Sigmoid colon (tissue), 7 donors: ENCODE data around the gene LRRC30. TPM values are rescaled to one million over a fixed set of nuclear protein-coding genes. Genes with fewer than 3 reads are reported as not detected.

Experiments
- DNase-seq: peaks from one replicate; pipeline ENCODE4 v3.0.0-alpha.2; 2019
- H3K27ac ChIP-seq, 4 donors: fragments of 200-600 bp; sonication (generic); one replicate each; pipeline ENCODE4 v1.5.1; 2016 to 2019; ENCODE audit warnings: mild to moderate bottlenecking in 1 of 4
- H3K27me3 ChIP-seq, 3 donors: fragments of 200-600 bp; sonication (generic); one replicate each; pipeline ENCODE4 v1.5.1; 2019; ENCODE audit warnings: mild to moderate bottlenecking in 1 of 3
- H3K36me3 ChIP-seq, 4 donors: fragments of 200-600 bp; sonication (generic); one replicate each; pipeline ENCODE4 v1.5.1; 2016 to 2019
- H3K4me1 ChIP-seq, 4 donors: fragments of 200-600 bp; sonication (generic); one replicate each; pipeline ENCODE4 v1.5.1; 2017 to 2019
- H3K4me3 ChIP-seq, 4 donors: fragments of 200-600 bp; sonication (generic); one replicate each; pipeline ENCODE4 v1.5.1; 2017 to 2019; ENCODE audit warnings: mild to moderate bottlenecking in 2 of 4, moderate library complexity in 1 of 4
- H3K9me3 ChIP-seq, 4 donors: fragments of 200-600 bp in 3 of 4; sonication (generic) in 3 of 4; one replicate each; pipeline versions ENCODE4 v1.5.1 to v1.6.1; 2013 to 2019
- CTCF ChIP-seq, 4 experiments: fragments of 450-650 bp in 3 of 4; fragments of 200-600 bp in 1 of 4; IDR thresholded peaks; one replicate each; pipeline ENCODE4 v1.5.1; 2016 to 2019; ENCODE audit warnings: antibody characterized with exemption in 4 of 4, mild to moderate bottlenecking in 3 of 4, moderate library complexity in 2 of 4
- EP300 ChIP-seq, 4 donors: sonication (generic); formaldehyde crosslinking; IDR thresholded peaks; one replicate each; pipeline ENCODE4 v1.6.1; 2017; ENCODE audit warnings: antibody characterized with exemption in 4 of 4
- POLR2A ChIP-seq, 2 donors: fragments of 450-650 bp; IDR thresholded peaks; one replicate each; pipeline ENCODE4 v1.6.1; 2016; ENCODE audit warnings: antibody characterized with exemption in 2 of 2, mild to moderate bottlenecking in 2 of 2, moderate library complexity in 2 of 2
- POLR2AphosphoS5 ChIP-seq, 4 donors: sonication (generic); formaldehyde crosslinking; IDR thresholded peaks; one replicate each; pipeline ENCODE4 v1.6.1; 2017; ENCODE audit warnings: antibody characterized with exemption in 4 of 4
- WGBS, 2 donors: extraction: QIAGEN DNeasy Blood & Tissue Kit; methylation state at CpG; one replicate each; pipeline ENCODE4 v1.1.7; 2013; 5-methylcytosine and 5-hydroxymethylcytosine counted together
- intact Hi-C: fragments of 100-400 bp; cut with DNase I; formaldehyde crosslinking; loops from one replicate; pipeline ENCODE4 v1.15.1; 2023
- polyA plus RNA-seq, 3 donors: library from polyadenylated mRNA; stranded (reverse); fragments of 200-250 nt; gene quantifications; one replicate each; pipeline ENCODE4 v1.2.3, GENCODE V29; 2013
- total RNA-seq, 4 donors: library from RNA; depleted of rRNA; stranded (reverse); fragments of >200 nt; gene quantifications; one replicate each; pipeline ENCODE4 v1.1.0, GENCODE V29; 2016
- donor health status: healthy with polysubstance abuse.
- donor health status: Bipolar disorder and iron deficiency.
- donor health status: healthy.

The LRRC30 gene
- total and polyA plus RNA-seq, 7 donors, result not detected

- 87 to 89% methylated on average over 6 of the region's 6 CpGs for WGBS, 2 donors
- Histone ChIP-seq H3K36me3 (no peaks in the 10 kb centered on the region), H3K27ac (no peak overlapping the region), H3K9me3 (no peaks in the 10 kb centered on the region), H3K4me3 (no peak overlapping the region), H3K27me3 (no peaks in the 10 kb centered on the region), H3K4me1 (no peaks in the 10 kb centered on the region)
- TF ChIP-seq POLR2A (IDR thresholded peaks at IDR 0.05) (no peak), POLR2AphosphoS5 (IDR thresholded peaks at IDR 0.05) (no peak), CTCF (IDR thresholded peaks at IDR 0.05) (no peak), EP300 (IDR thresholded peaks at IDR 0.05) (no peak)
- intact Hi-C loops, result no loop called here
- no peak for DNase-seq
These were observed 3.2 kb downstream of the LRRC30 start for GRCh38 chr18:7234091-7234490.

- no peak overlapping the region for H3K4me3 ChIP-seq
- WGBS, 2 donors, result 81 to 88% methylated on average over 4 of the region's 4 CpGs
- no peak overlapping the region for H3K27ac ChIP-seq
- no peak for DNase-seq
- no peaks in the 10 kb centered on the region for H3K4me1 ChIP-seq
- H3K27me3 ChIP-seq, result no peaks in the 10 kb centered on the region
- no peaks in the 10 kb centered on the region for H3K36me3 ChIP-seq
- TF ChIP-seq EP300 (IDR thresholded peaks at IDR 0.05) (no peak), POLR2AphosphoS5 (IDR thresholded peaks at IDR 0.05) (no peak), CTCF (IDR thresholded peaks at IDR 0.05) (no peak), POLR2A (IDR thresholded peaks at IDR 0.05) (no peak)
- H3K9me3 ChIP-seq, result no peaks in the 10 kb centered on the region
- intact Hi-C loops, result no loop called here
These were observed 4.1 kb downstream of the LRRC30 start for GRCh38 chr18:7234956-7235355.

- intact Hi-C loops, result no loop called here
- no peaks in the 10 kb centered on the region for H3K27me3 ChIP-seq
- no peak overlapping the region for H3K4me3 ChIP-seq
- H3K9me3 ChIP-seq, result no peaks in the 10 kb centered on the region
- no peaks in the 10 kb centered on the region for H3K36me3 ChIP-seq
- TF ChIP-seq CTCF (IDR thresholded peaks at IDR 0.05), result no peak
- no peaks in the 10 kb centered on the region for H3K4me1 ChIP-seq
- no peak overlapping the region for H3K27ac ChIP-seq
- DNase-seq, result no peak
- WGBS, 2 donors, result 70 to 81% methylated on average over 2 of the region's 2 CpGs
These were observed 5.2 kb downstream of the LRRC30 start for GRCh38 chr18:7236072-7236471.

GRCh38 chr18:7236933-7237332 is 6.0 kb downstream of the LRRC30 start:
- H3K9me3 ChIP-seq, result no peaks in the 10 kb centered on the region
- WGBS, 2 donors, result 80 to 90% methylated on average over 8 of the region's 8 CpGs
- H3K36me3 ChIP-seq, result no peaks in the 10 kb centered on the region
- TF ChIP-seq EP300 (IDR thresholded peaks at IDR 0.05), result no peak
- no peak for TF ChIP-seq POLR2A (IDR thresholded peaks at IDR 0.05)
- TF ChIP-seq CTCF (IDR thresholded peaks at IDR 0.05), result no peak
- no peak for TF ChIP-seq POLR2AphosphoS5 (IDR thresholded peaks at IDR 0.05)
- DNase-seq, result no peak
- no peaks in the 10 kb centered on the region for H3K4me1 ChIP-seq
- H3K27me3 ChIP-seq, result no peaks in the 10 kb centered on the region
- H3K4me3 ChIP-seq, result no peak overlapping the region
- intact Hi-C loops, result no loop called here
- H3K27ac ChIP-seq, result no peak overlapping the region

- 47 to 73% methylated on average over 6 of the region's 6 CpGs for WGBS, 2 donors
- no peaks in the 10 kb centered on the region for H3K9me3 ChIP-seq
- intact Hi-C loops, result no loop called here
- H3K4me1 ChIP-seq, result no peaks in the 10 kb centered on the region
- TF ChIP-seq POLR2A (IDR thresholded peaks at IDR 0.05) (no peak), POLR2AphosphoS5 (IDR thresholded peaks at IDR 0.05) (no peak), CTCF (IDR thresholded peaks at IDR 0.05) (no peak), EP300 (IDR thresholded peaks at IDR 0.05) (no peak)
- no peak for DNase-seq
- H3K4me3 ChIP-seq, result no peak overlapping the region
- H3K27me3 ChIP-seq, result no peaks in the 10 kb centered on the region
- H3K27ac ChIP-seq, result no peak overlapping the region
- no peaks in the 10 kb centered on the region for H3K36me3 ChIP-seq
These were observed 6.9 kb downstream of the LRRC30 start for GRCh38 chr18:7237673-7238272.
